Activated CD8-positive, alpha-beta memory T cell treated with anti-CD3 and anti-CD28 coated beads for 36 hours (primary cell): ENCODE results near the gene SLBP. TPM values are rescaled to one million over a fixed set of nuclear protein-coding genes. Genes with fewer than 3 reads are reported as not detected.
"Not testable (repeated sequence)": the region's sequence is repeated elsewhere in the genome, so short reads cannot be mapped to it uniquely, and the experiment has no call there.

Experiments used
- CTCF ChIA-PET: fragments of 350-600 bp; sonication (Branson Sonifier 250); formaldehyde crosslinking; loops from one replicate; lab custom pipeline; 2021; ENCODE audit warnings: antibody characterized with exemption; lab: Charles Lee
- POLR2A ChIA-PET: fragments of 350-600 bp; sonication (Branson Sonifier 250); formaldehyde crosslinking; loops from one replicate; lab custom pipeline; 2021; ENCODE audit warnings: antibody characterized with exemption; lab: Charles Lee
- total RNA-seq, 2 experiments: library from RNA; stranded (reverse); gene quantifications; one replicate each; pipeline ENCODE4 v1.2.3, GENCODE V29; 2021

The SLBP gene
- total RNA-seq, 2 experiments from 2014 or later, result 181 to 182 TPM

DNA sequence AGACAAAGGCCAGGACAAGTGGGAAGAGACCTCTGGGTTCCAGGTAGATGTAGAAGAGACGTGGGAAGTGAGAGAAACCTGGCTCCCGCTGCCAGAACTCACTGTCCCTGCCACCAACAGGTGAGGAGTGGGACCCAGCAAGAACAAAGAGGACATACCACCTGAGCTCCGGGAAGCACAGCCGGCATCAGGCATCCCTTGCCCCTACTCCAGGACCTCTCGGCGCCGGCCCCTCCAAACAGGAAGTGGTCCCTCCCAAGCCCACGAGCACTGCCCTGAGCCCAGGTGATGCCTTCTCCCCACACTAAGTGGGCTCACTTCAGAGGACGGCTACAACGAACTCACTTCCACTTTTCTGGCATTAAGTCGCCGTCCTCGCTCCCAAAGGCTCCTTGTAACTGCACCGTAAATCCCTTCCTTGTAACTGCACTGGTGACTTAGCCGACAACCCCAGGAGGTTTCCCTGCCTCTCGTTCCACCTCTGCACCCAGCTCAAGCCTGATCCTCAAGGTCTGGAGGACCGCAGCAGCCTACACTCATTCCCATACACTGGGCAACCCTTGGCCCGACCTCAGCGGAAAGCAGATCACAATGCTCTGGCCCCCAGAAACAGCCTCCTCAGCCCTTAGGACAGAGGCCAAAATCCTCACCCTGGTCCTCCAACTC is 36.9 kb downstream of the SLBP start:
- POLR2A ChIA-PET, result no interaction called here
- CTCF ChIA-PET, result no interaction called here

DNA sequence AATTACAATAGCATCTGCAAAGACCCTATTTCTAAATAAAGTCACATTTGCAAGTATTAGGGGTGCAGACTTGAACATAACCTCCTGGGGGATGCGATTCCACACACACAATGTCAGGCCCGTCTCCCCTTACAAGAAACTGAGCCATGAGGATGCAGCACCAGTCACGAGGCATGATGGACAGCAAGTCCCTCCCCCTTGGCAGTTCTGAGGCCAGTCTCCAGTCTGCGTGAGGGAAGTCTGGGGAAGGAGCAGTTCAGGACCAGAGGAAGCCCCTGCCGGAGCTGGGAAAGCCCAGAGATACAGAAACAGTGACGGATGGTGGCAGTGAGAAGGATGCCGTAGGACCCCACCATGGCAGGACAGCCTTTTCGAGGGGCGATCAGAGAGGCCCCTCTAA is 37.4 kb downstream of the SLBP start:
- ChIA-PET CTCF (no interaction called here), POLR2A (no interaction called here)

DNA sequence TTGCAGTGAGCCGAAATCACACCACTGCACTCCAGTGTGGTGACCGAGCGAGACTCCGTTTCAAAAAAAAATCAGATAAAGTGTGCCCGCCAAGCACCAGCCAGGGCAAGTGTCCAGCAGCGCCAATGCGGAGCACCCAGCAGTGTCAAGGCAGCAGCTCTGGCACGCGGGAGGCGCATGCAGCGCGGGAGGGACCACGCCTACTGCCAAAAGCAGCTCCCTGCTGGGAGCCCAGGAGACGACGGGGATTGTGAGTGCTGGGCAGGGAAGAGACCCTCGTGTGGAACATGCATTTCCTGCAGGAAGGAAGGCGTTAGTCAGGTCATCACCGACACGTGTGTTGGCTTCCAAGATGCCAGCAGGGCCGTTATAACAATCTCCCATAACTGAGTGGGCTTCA is 38.4 kb downstream of the SLBP start:
- ChIA-PET POLR2A (no interaction called here), CTCF (no interaction called here)

DNA sequence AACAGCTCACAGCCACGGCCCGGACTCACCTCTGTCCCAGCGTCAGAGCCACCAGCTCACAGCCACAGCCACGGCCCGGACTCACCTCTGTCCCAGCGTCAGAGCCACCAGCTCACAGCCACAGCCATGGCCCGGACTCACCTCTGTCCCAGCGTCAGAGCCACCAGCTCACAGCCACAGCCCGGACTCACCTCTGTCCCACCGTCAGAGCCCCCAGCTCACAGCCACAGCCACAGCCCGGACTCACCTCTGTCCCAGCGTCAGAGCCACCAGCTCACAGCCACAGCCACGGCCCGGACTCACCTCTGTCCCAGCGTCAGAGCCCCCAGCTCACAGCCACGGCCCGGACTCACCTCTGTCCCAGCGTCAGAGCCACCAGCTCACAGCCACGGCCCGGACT is 41.1 kb downstream of the SLBP start:
- CTCF ChIA-PET, POLR2A ChIA-PET: not testable (repeated sequence)

DNA sequence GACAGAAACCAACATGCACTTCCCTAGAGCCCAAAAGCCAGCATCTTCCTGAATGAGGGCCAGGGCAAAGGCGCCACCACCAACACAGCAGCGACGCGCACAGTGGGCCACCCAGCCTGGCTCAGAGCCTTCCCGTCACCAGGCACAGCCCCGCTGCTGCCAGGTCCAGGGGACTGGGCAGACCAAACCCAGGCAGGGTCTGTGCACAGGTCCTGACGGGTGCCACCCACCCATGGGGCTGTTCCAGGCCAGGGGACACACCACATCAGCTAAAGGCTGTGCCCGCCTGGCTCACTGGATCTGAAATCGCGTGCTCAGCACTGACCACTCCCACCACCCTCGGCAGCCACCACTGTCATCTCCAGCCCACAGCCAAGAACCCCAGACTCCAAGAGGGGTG is 41.8 kb downstream of the SLBP start:
- CTCF ChIA-PET, result no interaction called here
- POLR2A ChIA-PET, result no interaction called here

DNA sequence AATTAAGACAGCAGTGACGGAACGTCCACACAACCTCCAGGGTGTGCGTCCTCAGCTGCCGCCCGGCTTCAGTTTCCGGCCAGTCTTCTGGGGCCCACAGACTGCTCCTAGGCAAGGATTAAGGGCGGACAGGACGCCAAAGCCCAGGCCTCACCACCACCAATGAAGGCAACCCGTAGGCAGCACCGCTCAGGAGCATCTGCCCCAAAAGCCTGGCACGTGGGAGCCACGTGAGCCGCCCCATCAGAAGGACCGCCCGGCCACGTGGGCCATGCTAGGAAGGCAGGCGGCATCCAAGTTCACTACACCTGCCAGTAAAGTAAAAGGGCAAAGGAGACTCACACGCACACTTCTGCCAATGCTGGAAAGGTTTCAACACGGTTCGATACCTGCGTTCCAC is 42.3 kb downstream of the SLBP start:
- CTCF ChIA-PET, result no interaction called here
- POLR2A ChIA-PET, result no interaction called here

DNA sequence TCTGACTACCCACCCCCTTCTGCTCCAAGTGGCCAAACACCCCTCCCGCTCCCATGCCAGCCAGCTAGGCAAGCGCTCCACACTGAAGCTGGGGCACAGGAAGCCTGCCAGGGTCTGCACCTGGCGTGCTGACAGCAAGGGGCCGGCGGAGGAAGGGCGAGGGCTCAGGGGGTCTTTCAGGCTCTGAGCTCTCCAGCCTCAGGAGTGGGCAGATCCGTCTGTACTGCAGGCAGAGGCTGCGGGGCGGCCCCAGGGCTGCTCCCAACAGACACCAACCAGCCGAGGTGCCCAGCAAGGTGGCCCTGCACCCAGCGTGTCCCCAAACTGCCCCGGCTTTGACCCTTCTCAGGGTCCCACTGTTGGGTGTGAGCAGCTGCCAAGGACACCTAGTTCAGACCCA is 42.8 kb downstream of the SLBP start:
- CTCF ChIA-PET, result no interaction called here

DNA sequence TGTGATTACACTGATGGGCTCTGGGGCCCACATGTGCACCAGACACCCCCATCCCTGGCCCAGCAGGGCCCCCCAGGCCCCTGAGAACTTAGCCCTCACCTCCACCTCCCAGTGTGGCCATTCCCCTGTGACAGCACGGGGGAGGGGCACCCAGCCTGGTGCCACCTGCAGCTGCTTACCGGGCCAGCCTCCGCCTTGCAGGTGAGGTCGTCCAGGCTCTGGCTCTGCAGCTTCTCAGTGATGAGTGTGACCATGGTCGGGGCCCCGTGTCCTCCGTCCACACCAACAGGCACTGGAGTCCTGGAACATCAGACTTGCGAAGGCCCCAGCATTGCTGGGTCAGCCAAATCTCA is 43.7 kb downstream of the SLBP start:
- ChIA-PET POLR2A (no interaction called here), CTCF (no interaction called here)

More for the DNA sequence above, 42.8 kb downstream of the SLBP start:
- POLR2A ChIA-PET, result no interaction called here

DNA sequence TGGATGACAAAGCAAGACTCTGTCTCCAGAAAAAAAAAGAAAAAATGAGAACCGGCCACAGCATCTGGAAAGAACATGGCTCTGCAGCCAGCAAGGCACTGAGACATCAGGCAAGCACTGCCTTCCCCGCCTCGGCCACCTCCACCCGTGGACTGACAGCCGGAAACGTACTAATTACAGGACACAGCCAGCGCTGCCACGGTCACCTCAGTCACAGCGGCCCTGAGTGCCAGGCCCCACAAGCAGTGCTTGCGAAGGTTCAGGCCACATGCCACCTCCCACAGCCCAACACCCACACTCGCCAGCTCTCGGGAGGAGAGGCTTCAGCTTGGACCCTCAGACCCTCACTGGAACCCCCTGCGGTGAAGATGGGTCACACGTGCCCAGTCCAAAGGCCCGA is 44.8 kb downstream of the SLBP start:
- ChIA-PET CTCF (interaction anchor here (0.5 kb wide), 1 partner anchor 322 kb away, joined by 4 read pairs; no protein-coding TSS in a partner anchor), POLR2A (interaction anchor here (0.6 kb wide), 1 partner anchor 41 kb away, joined by 3 read pairs; no protein-coding TSS in a partner anchor)

DNA sequence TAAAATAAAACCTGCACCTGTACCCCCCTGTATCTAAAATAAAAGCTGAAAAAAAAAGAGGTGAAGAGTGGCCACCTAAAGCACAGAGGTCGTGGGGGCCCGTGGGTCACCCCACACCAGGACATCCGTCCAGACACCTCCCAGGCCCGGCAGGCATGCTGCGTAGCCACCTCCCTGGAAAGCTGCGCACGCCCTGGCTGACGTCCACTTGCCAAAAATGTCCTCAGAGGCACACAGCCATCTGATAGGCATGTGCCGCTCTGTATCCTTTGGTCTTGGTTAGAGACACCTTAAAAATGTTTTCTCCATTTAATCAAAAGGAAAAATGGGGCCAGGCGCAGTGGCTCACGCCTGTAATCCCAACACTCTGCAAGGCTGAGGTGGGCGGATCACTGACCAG is 45.7 kb downstream of the SLBP start:
- POLR2A ChIA-PET, result no interaction called here
- CTCF ChIA-PET, result no interaction called here

DNA sequence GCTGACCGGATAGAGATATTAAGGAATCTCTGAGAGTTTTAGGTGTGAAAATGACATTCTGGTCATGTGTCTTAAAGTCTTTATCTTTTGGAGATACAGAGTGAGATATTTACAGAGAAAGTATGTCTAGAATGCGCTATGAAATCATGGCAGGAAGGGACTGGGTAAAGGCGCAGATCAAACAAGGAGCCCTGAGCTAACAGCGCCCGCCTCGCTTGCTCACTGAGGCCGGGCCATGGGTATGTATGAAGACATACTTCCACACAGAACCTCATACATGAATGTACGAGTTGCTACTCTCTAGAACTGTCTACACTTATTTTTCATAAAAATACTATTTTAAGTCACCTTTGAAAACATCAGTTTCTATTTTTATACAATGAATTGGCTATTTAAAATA is 48.0 kb downstream of the SLBP start:
- CTCF ChIA-PET, result interaction anchor here (1.1 to 1.5 kb wide), 2 partner anchors 13 to 35 kb away, joined by 4 to 5 read pairs; no protein-coding TSS in a partner anchor
- POLR2A ChIA-PET, result no interaction called here

DNA sequence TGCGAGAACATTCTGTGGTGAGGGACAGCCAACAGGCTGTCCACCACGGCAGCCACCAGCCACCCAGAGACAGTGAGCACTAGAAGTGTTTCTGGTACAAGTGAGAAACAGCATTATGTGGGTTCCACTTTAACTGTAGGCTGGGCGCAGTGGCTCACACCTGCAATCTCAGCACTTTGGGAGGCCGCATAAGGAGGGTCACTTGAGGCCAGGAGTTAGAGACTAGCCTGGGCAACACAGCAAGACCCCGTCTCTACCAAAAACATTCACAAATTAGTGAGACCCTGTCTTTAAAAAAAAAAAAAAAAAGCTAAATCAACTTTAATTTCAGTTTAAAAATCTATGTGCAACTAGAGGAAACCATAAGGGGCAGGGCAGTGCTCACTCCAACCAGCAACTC is 48.6 kb downstream of the SLBP start:
- CTCF ChIA-PET, result interaction anchor here (1.1 kb wide), 1 partner anchor 34 kb away, joined by 5 read pairs; no protein-coding TSS in a partner anchor
- POLR2A ChIA-PET, result no interaction called here

DNA sequence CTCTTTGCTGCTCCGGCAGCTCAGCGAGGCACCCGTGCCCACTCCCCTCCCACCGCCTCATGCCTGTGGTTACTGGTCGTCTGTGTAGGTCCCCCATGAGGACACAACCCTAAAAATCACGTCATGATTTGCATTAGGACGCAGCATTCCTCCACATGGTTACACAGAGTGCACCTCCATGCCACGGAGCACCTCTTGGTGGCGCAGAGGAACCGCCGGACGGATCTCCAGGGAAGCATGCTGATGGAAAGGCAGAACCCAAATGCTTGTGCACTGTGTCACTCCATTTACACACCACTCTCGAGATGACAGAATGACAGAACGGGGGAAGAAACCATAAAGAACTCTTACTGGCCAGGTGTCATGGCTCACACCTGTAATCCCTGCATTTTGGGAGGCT is 50.4 kb downstream of the SLBP start:
- ChIA-PET POLR2A (no interaction called here), CTCF (no interaction called here)

DNA sequence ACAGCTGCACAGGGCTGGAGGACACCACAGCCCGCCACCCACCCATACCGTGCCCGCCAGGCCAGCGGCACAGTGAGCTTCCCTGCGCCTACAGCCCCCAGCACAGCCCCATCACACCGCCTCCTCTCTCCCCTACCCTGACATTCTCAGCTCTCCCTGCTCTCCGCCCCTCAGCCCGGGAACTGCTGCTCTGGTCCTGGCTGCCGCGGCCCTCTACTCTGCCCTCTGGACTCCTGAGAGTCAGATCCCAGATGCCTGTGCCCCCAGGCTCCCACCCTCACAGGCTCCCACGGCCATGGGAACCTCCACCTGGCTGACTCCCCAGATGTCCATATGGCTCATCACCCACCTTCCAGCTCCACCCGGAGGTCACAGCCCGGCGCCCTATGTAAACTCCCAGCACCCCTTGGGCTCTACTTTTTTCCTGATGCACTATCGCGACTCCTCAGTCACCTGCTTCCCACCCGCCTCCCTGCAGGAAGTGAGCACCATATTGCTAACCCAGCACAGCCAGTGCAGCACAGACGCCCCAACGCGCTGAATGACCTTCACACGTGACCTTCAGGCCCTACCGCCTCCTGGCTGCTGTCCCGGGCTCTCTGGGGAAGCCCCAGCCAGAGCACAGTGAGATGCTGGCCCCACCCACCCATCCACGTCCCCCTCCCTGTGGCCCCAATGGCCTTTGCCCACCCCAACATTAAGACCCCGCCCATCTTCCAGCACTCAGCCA is 51.0 kb downstream of the SLBP start:
- ChIA-PET POLR2A (no interaction called here), CTCF (no interaction called here)

DNA sequence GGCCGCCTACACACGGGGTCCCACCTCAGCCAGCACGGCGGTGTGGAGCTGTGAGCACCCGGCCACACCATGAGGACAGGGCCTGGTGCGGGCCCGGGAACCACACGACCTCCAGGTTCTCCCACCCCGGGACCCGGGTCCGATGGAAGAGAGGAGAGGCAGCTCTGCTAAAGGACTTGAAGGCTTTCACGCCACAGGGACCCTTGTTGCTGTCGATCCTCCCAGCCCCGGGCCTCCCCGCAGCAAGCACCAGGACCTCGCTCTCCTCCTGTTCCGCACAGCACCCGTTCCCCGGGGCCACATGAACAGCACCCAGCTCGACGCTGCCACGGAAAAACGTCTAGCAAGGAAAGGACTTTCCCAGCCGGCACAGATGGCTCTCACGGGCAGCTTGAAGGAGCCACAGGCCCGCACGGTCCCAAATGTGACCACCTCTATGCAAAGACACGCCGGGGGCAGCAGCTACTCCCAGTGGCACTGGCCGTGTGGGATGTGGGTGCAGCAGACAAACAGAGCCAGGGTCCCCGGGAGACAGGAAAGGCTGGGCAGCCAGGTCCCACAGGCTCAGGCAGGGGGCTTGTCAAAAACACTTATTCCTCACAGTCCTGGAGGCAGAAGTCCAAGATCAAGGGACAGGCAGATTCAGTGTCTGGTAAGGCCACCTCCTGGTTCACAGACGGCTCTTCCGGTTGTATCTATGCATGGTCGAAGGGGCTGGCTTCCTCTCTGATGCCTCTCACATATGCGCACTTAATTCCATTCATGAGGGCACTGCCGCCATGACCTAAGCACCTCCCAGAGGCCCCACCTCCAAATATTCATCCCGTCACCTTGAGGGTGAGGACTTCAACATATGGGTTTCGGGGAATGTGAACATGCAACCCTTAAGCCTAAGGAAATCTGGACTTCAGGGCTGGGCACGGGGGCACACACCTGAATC is 52.7 kb downstream of the SLBP start:
- ChIA-PET CTCF (no interaction called here), POLR2A (no interaction called here)

DNA sequence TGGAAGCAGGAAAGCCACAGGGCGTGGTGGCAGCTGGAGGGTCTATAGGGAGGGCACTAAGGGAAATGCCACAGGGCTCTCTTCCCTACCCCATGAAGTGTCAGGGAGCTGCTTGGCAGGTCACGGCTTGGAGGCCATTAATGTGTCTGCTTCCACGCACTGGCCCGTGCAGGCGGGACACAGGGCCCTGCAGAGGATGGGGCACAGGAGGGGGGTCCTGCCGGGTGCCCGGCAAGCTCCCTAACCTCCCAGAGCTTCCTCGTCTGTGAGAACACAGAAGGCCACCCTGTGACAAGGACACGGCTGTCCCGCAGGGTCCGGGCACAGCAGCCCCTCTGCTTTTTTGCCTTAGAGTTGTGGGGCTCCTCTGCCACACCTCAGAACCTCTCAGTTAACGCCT is 53.5 kb downstream of the SLBP start:
- CTCF ChIA-PET, result no interaction called here
- POLR2A ChIA-PET, result no interaction called here

DNA sequence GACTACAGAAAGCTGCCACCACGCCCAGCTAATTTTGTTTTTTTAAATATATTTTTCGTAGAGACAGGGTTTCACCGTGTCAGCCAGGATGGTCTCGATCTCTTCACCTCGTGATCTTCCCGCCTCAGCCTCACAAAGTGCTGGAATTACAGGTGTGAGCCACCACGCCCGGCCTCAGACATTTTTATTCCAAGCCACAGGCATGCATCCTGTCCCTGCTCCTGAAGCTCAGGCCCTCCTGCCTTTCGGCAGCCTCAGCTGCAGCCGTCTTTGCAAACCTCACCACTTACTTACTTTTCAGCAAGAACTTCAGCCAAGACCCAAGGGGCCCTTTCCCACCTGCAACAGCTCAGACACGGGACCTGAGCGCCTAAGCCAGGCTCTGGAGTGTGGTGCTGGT is 54.0 kb downstream of the SLBP start:
- CTCF ChIA-PET, result no interaction called here
- POLR2A ChIA-PET, result no interaction called here

DNA sequence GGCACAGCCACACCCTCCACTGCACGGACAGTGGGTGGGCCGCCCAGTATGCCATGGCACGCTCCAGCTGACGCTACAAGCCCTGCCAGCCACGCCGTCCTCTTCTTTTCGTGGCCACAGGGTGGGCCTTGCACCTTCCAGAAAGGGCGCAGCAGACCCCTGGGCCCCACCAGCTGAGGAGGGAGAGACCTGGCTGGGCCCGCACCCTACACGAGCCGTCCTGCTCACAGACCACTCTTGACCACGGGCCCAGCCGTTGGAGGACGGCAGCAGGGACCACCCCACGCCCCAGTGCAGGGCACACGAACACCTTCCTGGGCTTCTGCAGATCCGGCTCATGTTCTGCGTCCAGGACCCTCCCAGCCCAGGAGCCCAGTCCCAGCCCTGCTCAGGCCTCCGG is 55.1 kb downstream of the SLBP start:
- ChIA-PET POLR2A (no interaction called here), CTCF (no interaction called here)

DNA sequence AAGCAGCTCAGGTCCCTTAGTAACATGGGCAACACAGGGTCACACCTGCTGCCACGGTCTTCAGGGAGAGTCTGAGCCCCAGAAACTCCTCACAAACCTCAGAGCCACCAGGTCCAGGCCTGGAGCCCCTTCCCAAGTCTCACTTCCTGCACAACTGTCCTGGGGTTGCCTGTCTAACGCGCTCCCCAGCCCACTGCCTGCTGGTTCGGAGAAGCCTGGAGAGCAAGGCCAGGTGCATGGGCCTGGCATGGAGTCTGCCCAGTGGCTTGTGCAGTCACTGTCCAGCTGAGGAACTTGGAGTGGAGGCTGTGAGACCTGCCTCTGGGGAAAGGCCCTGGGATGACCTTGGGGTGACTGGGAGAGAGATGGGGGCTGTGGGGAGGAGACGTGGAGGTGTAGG is 56.0 kb downstream of the SLBP start:
- POLR2A ChIA-PET, result no interaction called here
- CTCF ChIA-PET, result no interaction called here

DNA sequence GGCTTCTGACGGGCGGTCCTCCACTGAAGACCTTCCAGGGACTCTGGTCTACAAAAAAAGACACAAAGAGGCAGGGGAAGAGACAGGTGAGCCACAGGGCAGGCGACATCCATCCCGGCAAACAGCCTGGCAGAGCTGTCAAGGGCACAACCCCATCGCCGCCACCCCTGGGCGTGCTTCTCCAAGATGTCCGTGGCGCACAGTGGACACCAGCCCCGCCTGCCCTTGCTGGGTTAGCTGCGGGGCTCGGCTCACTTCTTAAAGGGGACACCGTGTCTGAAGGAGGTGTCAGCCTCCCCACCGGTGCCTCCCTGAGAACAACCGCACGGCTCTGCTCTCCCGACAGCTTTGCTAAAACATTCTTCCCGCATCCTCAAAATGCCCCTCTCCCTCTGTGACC is 56.4 kb downstream of the SLBP start:
- ChIA-PET POLR2A (no interaction called here), CTCF (no interaction called here)
